ENCODE results near the gene CMPK2.

Gene CMPK2

GRCh38 chr2:6835467-6835866 lies 30.2 kb downstream of the CMPK2 start:
- TF ChIP-seq POLR2AphosphoS5 (IDR thresholded peaks at IDR 0.05; ENCODE audit: low read depth, low read length): no peak
- no peak for TF ChIP-seq SIN3A (IDR thresholded peaks at IDR 0.05; ENCODE audit: borderline replicate concordance, insufficient read depth, low read length)
- TF ChIP-seq, protein P1, sequence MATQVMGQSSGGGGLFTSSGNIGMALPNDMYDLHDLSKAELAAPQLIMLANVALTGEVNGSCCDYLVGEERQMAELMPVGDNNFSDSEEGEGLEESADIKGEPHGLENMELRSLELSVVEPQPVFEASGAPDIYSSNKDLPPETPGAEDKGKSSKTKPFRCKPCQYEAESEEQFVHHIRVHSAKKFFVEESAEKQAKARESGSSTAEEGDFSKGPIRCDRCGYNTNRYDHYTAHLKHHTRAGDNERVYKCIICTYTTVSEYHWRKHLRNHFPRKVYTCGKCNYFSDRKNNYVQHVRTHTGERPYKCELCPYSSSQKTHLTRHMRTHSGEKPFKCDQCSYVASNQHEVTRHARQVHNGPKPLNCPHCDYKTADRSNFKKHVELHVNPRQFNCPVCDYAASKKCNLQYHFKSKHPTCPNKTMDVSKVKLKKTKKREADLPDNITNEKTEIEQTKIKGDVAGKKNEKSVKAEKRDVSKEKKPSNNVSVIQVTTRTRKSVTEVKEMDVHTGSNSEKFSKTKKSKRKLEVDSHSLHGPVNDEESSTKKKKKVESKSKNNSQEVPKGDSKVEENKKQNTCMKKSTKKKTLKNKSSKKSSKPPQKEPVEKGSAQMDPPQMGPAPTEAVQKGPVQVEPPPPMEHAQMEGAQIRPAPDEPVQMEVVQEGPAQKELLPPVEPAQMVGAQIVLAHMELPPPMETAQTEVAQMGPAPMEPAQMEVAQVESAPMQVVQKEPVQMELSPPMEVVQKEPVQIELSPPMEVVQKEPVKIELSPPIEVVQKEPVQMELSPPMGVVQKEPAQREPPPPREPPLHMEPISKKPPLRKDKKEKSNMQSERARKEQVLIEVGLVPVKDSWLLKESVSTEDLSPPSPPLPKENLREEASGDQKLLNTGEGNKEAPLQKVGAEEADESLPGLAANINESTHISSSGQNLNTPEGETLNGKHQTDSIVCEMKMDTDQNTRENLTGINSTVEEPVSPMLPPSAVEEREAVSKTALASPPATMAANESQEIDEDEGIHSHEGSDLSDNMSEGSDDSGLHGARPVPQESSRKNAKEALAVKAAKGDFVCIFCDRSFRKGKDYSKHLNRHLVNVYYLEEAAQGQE (IDR thresholded peaks at IDR 0.05; ENCODE audit: insufficient read depth in 1 of 2, low read depth in 2 of 2, low read length in 2 of 2): no peak

GRCh38 chr2:6834163-6834562 lies 31.5 kb downstream of the CMPK2 start:
- TF ChIP-seq, protein P1 (IDR thresholded peaks at IDR 0.05; ENCODE audit: insufficient read depth in 1 of 2, low read depth in 2 of 2, low read length in 2 of 2): no peak
- no peak for TF ChIP-seq SIN3A (IDR thresholded peaks at IDR 0.05; ENCODE audit: borderline replicate concordance, insufficient read depth, low read length)
- no peak for TF ChIP-seq FOXP2 (optimal IDR thresholded peaks at IDR 0.05; ENCODE audit: borderline replicate concordance, extremely low read depth, extremely low read length, insufficient read depth)
- no peak for TF ChIP-seq TAF1 (IDR thresholded peaks at IDR 0.05; ENCODE audit: borderline replicate concordance, insufficient read depth, low read length)
- TF ChIP-seq POLR2AphosphoS5 (IDR thresholded peaks at IDR 0.05; ENCODE audit: low read depth, low read length): no peak

- TF ChIP-seq, protein P1 (IDR thresholded peaks at IDR 0.05; ENCODE audit: insufficient read depth in 1 of 2, low read depth in 2 of 2, low read length in 2 of 2): no peak
- TF ChIP-seq TAF1 (IDR thresholded peaks at IDR 0.05; ENCODE audit: borderline replicate concordance, insufficient read depth, low read length) (no peak), SIN3A (IDR thresholded peaks at IDR 0.05; ENCODE audit: borderline replicate concordance, insufficient read depth, low read length) (no peak), FOXP2 (optimal IDR thresholded peaks at IDR 0.05; ENCODE audit: borderline replicate concordance, extremely low read depth, extremely low read length, insufficient read depth) (no peak), POLR2AphosphoS5 (IDR thresholded peaks at IDR 0.05; ENCODE audit: low read depth, low read length) (no peak)
Measured at GRCh38 chr2:6833300-6833604, 32.5 kb downstream of the CMPK2 start.

DNA sequence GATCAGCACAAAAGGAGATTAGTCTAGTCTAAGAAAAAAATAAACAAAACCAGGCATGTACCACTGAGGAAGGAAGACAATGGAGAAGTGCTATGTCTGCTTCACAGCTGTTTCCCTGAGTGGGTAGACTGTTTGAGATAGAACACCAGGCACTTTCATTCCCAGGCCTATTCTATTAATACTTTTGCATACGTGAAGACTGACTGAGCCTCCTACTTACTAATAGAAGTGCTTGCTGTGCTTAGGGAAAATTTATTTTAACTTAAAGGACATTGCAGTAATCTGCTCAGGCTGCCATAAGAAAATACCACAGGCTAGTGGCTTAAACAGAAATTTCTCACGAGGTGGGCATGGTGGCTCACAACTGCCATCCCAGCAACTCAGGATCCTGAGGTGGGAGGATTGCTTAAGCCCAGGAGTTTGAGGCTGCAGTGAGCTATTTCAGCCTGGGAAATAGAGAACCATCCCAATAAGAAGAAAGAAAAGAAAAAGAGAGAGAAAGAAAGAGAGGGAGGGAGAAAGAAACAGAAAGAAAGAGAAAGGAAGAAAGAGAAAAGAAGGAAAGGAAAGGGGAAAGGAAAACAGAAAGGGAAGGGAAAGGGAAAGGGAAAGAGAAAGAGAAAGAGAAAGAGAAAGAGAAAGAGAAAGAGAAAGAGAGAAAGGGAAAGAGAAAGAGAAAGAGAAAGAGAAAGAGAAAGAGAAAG lies 33.0 kb downstream of the CMPK2 start:
- TF ChIP-seq SIN3A (IDR thresholded peaks at IDR 0.05; ENCODE audit: borderline replicate concordance, insufficient read depth, low read length) (no peak), POLR2AphosphoS5 (IDR thresholded peaks at IDR 0.05; ENCODE audit: low read depth, low read length) (no peak)

DNA sequence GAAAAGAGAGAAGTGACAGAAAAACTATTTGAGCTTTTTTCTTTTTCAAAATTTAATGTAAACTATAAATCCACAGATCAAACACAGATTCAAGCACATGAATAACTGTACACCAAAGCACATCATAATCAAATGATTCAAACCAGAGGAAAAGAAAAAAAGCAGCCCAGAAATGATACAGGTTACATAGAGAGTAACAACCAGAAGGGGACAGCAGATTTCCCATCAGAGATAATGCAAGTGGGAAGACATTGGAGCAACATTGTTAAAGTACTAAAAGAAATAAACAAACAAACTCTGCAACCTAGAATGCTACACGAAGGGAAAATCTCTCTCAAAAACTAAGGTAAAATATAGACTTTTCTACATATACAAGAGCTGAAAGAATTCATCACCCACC lies 34.5 kb downstream of the CMPK2 start:
- TF ChIP-seq FOXP2 (optimal IDR thresholded peaks at IDR 0.05; ENCODE audit: borderline replicate concordance, extremely low read depth, extremely low read length, insufficient read depth) (no peak), TAF1 (IDR thresholded peaks at IDR 0.05; ENCODE audit: borderline replicate concordance, insufficient read depth, low read length) (no peak), SIN3A (IDR thresholded peaks at IDR 0.05; ENCODE audit: borderline replicate concordance, insufficient read depth, low read length) (no peak), POLR2AphosphoS5 (IDR thresholded peaks at IDR 0.05; ENCODE audit: low read depth, low read length) (no peak)
- TF ChIP-seq, protein P1 (IDR thresholded peaks at IDR 0.05; ENCODE audit: insufficient read depth in 1 of 2, low read depth in 2 of 2, low read length in 2 of 2): no peak

All from PFSK-1 (cell line).